H54 (cell line): ENCODE measurements around the gene PIGT.

Source experiments
- DNase-seq: peaks from one replicate; pipeline ENCODE4 v3.0.0; 2011; ENCODE audit warnings: low spot score, mixed read lengths; ENCODE audit not compliant: insufficient read length
- FAIRE-seq: peaks from 3 replicates; lab custom pipeline; 2011; peaks lifted over from hg19 to GRCh38; lab: Jason Lieb, UNC
- POLR2A ChIP-seq: IDR thresholded peaks from 2 replicates; pipeline ENCODE4 v1.6.1; 2011; ENCODE audit warnings: low read depth, mild to moderate bottlenecking, low read length

PIGT gene

GRCh38 chr20:45427236-45428149 lies 11.6 kb downstream of the PIGT start:
- TF ChIP-seq POLR2A, result no peak
- no peak for FAIRE-seq
- DNase-seq, result no peak

GRCh38 chr20:45429618-45430017 lies 13.7 kb downstream of the PIGT start:
- no peak for TF ChIP-seq POLR2A
- FAIRE-seq (no peak), DNase-seq (no peak)

- no peak for TF ChIP-seq POLR2A
- FAIRE-seq (no peak), DNase-seq (no peak)
Observed at GRCh38 chr20:45432294-45432693, 16.4 kb downstream of the PIGT start.

GRCh38 chr20:45433316-45433715 lies 17.4 kb downstream of the PIGT start:
- FAIRE-seq (no peak), DNase-seq (peak; percentile 38)
- no peak for TF ChIP-seq POLR2A

- DNase-seq (no peak), FAIRE-seq (no peak)
- no peak for TF ChIP-seq POLR2A
Observed at GRCh38 chr20:45433976-45434375, 18.0 kb downstream of the PIGT start.

- no peak for TF ChIP-seq POLR2A
- FAIRE-seq (no peak), DNase-seq (peak; percentile 90)
Observed at GRCh38 chr20:45436732-45437485, 21.0 kb downstream of the PIGT start.

- DNase-seq (no peak), FAIRE-seq (no peak)
- TF ChIP-seq POLR2A, result no peak
Observed at GRCh38 chr20:45440424-45440823, 24.5 kb downstream of the PIGT start.

- FAIRE-seq, result no peak
- DNase-seq, result no peak
- TF ChIP-seq POLR2A, result no peak
Observed at GRCh38 chr20:45440891-45441685, 25.1 kb downstream of the PIGT start.

GRCh38 chr20:45441746-45442145 lies 25.8 kb downstream of the PIGT start:
- no peak for FAIRE-seq
- TF ChIP-seq POLR2A, result no peak

GRCh38 chr20:45444050-45444449 lies 28.1 kb downstream of the PIGT start:
- DNase-seq (no peak), FAIRE-seq (no peak)
- no peak for TF ChIP-seq POLR2A

More at GRCh38 chr20:45441746-45442145, 25.8 kb downstream of the PIGT start:
- no peak for DNase-seq

- peak; percentile 45 for DNase-seq
- TF ChIP-seq POLR2A, result no peak
- no peak for FAIRE-seq
Observed at GRCh38 chr20:45445805-45446562, 30.0 kb downstream of the PIGT start.

- no peak for DNase-seq
- FAIRE-seq, result no peak
Observed at GRCh38 chr20:45448270-45448669, 32.3 kb downstream of the PIGT start.

GRCh38 chr20:45449528-45449927 lies 33.6 kb downstream of the PIGT start:
- no peak for TF ChIP-seq POLR2A
- DNase-seq (no peak), FAIRE-seq (no peak)

More at GRCh38 chr20:45448270-45448669, 32.3 kb downstream of the PIGT start:
- TF ChIP-seq POLR2A, result no peak
